Middle frontal gyrus (tissue), 1 donor: ENCODE measurements around the gene C1orf50.
A peak's percentile ranks its signal among the peaks of the same experiment; 100 is the strongest.

Source experiments
- DNase-seq: peaks from one replicate; pipeline ENCODE4 v3.0.0-alpha.2; 2015; ENCODE audit warnings: low spot score; ENCODE audit errors: extremely low spot score

The C1orf50 gene

GRCh38 chr1:42758641-42759040 lies 8.4 kb upstream of the C1orf50 start:
- no peak for DNase-seq

- DNase-seq: no peak
Measured at GRCh38 chr1:42759114-42759513, 7.9 kb upstream of the C1orf50 start.

GRCh38 chr1:42761567-42761966 lies 5.5 kb upstream of the C1orf50 start:
- no peak for DNase-seq

GRCh38 chr1:42762269-42762668 lies 4.8 kb upstream of the C1orf50 start:
- DNase-seq: no peak

- DNase-seq: no peak
Measured at GRCh38 chr1:42765269-42765668, 1.8 kb upstream of the C1orf50 start.

- no peak for DNase-seq
Measured at GRCh38 chr1:42765832-42766740, 963 bp upstream of the C1orf50 start.

- no peak for DNase-seq
Measured at GRCh38 chr1:42767510-42768000, 506 bp downstream of the C1orf50 start.

- DNase-seq: no peak
Measured at GRCh38 chr1:42768172-42768571, 1.1 kb downstream of the C1orf50 start.

- no peak for DNase-seq
Measured at GRCh38 chr1:42769811-42770210, 2.8 kb downstream of the C1orf50 start.

GRCh38 chr1:42773420-42773819 lies 6.4 kb downstream of the C1orf50 start:
- no peak for DNase-seq

GRCh38 chr1:42774928-42775526 lies 8.0 kb downstream of the C1orf50 start:
- no peak for DNase-seq

- no peak for DNase-seq
Measured at GRCh38 chr1:42776502-42776901, 9.5 kb downstream of the C1orf50 start.

GRCh38 chr1:42777852-42778251 lies 10.8 kb downstream of the C1orf50 start:
- DNase-seq: peak; percentile 11

- no peak for DNase-seq
Measured at GRCh38 chr1:42779725-42780124, 12.7 kb downstream of the C1orf50 start.

GRCh38 chr1:42780176-42780575 lies 13.1 kb downstream of the C1orf50 start:
- no peak for DNase-seq

- DNase-seq: no peak
Measured at GRCh38 chr1:42783092-42783491, 16.0 kb downstream of the C1orf50 start.

- no peak for DNase-seq
Measured at GRCh38 chr1:42784547-42784945, 17.5 kb downstream of the C1orf50 start.

- DNase-seq: no peak
Measured at GRCh38 chr1:42784946-42785693, 18.1 kb downstream of the C1orf50 start, which contains the start of gene TMEM269. Gene TMEM269, plus strand, starts transcription at chr1:42784991. Its CDS starts 4,903 bp downstream, at chr1:42789894.

- DNase-seq: no peak
Measured at GRCh38 chr1:42786097-42786496, 19.0 kb downstream of the C1orf50 start.

- DNase-seq: no peak
Measured at GRCh38 chr1:42788021-42788420, 21.0 kb downstream of the C1orf50 start.

GRCh38 chr1:42793824-42794223 lies 26.8 kb downstream of the C1orf50 start:
- DNase-seq: no peak

- no peak for DNase-seq
Measured at GRCh38 chr1:42797414-42797813, 30.4 kb downstream of the C1orf50 start.
